Chondrocyte (in vitro differentiated cells): ENCODE measurements around the gene RNF8. TPM values are rescaled to one million over a fixed set of nuclear protein-coding genes. Genes with fewer than 3 reads are reported as not detected.
"Not testable (repeated sequence)": the region's sequence is repeated elsewhere in the genome, so short reads cannot be mapped to it uniquely, and the experiment has no call there.

Experiments
- DNase-seq: peaks from one replicate; pipeline ENCODE4 v3.0.0; 2021; ENCODE audit warnings: mixed read lengths, low spot score
- H3K27ac Mint-ChIP-seq: one replicate; pipeline ENCODE4 v1.8.0; 2021; ENCODE audit warnings: mild to moderate bottlenecking, moderate library complexity, mixed read lengths; ENCODE audit not compliant: unreplicated experiment
- H3K27me3 Mint-ChIP-seq: 2 replicates; pipeline ENCODE4 v1.8.0; 2021; ENCODE audit warnings: low read depth, mixed read lengths
- H3K36me3 Mint-ChIP-seq: 2 replicates; pipeline ENCODE4 v1.8.0; 2021; ENCODE audit warnings: low read depth, mixed read lengths
- H3K4me1 Mint-ChIP-seq: 2 replicates; pipeline ENCODE4 v1.8.0; 2021; ENCODE audit warnings: low read depth, mild to moderate bottlenecking, mixed read lengths
- H3K4me3 Mint-ChIP-seq: one replicate; pipeline ENCODE4 v1.8.0; 2021; ENCODE audit warnings: mild to moderate bottlenecking, moderate library complexity, mixed read lengths; ENCODE audit not compliant: unreplicated experiment
- H3K9me3 Mint-ChIP-seq: 2 replicates; pipeline ENCODE4 v1.8.0; 2021; ENCODE audit warnings: low read depth, mixed read lengths
- CTCF ChIP-seq: fragments of 200-600 bp; sonication (generic); IDR thresholded peaks from 2 replicates; pipeline ENCODE4 v1.5.0; 2021; ENCODE audit warnings: antibody characterized with exemption, mild to moderate bottlenecking, moderate library complexity
- total RNA-seq: library from RNA; stranded (reverse); gene quantifications from 3 replicates; pipeline ENCODE4 v1.2.1, GENCODE V29; 2021

Gene RNF8
- total RNA-seq, 1 donor from 2014 or later, result 19.5 TPM

GRCh38 chr6:37442416-37443215, 88.8 kb downstream of the RNF8 start:
- Mint-ChIP-seq H3K9me3 (no peaks in the 10 kb centered on the region), H3K4me1 (peaks cover 7% of the 10 kb centered on the region), H3K4me3 (no peak overlapping the region), H3K36me3 (peaks cover 31% of the 10 kb centered on the region), H3K27ac (no peak overlapping the region), H3K27me3 (no peaks in the 10 kb centered on the region)
- TF ChIP-seq CTCF, result no peak
- DNase-seq, result no peak

GRCh38 chr6:37443216-37443542, 89.4 kb downstream of the RNF8 start:
- not testable (repeated sequence) for H3K27ac Mint-ChIP-seq, DNase-seq, H3K4me3 Mint-ChIP-seq, H3K4me1 Mint-ChIP-seq, H3K9me3 Mint-ChIP-seq, H3K27me3 Mint-ChIP-seq
- peaks cover 27% of the 10 kb centered on the region for H3K36me3 Mint-ChIP-seq

Other genes with a start within 250 kb of the RNF8 start
- 11.3 to 15.1 TPM (median 13.0 TPM) in 3 replicates for gene PIM1, start 183.8 kb upstream of the RNF8 start, total RNA-seq
- gene TBC1D22B, start 96.2 kb upstream of the RNF8 start, total RNA-seq, result 10.9 to 11.5 TPM (median 10.9 TPM) in 3 replicates
- 1.8 to 4.5 TPM (median 4.0 TPM) in 3 replicates for gene TMEM217, start 95.8 kb upstream of the RNF8 start, total RNA-seq
- gene CMTR1, start 79.2 kb downstream of the RNF8 start, total RNA-seq, result 28.1 to 36.1 TPM (median 30.2 TPM) in 3 replicates
- 28.3 to 34.0 TPM (median 29.9 TPM) in 3 replicates for gene CCDC167, start 145.9 kb downstream of the RNF8 start, total RNA-seq